ENCODE measurements around the gene METTL22. TPM values are rescaled to one million over a fixed set of nuclear protein-coding genes. Genes with fewer than 3 reads are reported as not detected.

METTL22 gene
- total RNA-seq, 1 donor from 2014 or later: 87.9 TPM

- Mint-ChIP-seq H3K27me3 (ENCODE audit: unreplicated experiment) (peaks cover 6% of the 10 kb centered on the region), H3K9me3 (ENCODE audit: unreplicated experiment) (peaks cover 15% of the 10 kb centered on the region), H3K4me1 (ENCODE audit: low read depth, unreplicated experiment) (no peaks in the 10 kb centered on the region), H3K4me3 (ENCODE audit: unreplicated experiment) (no peak overlapping the region), H3K27ac (ENCODE audit: unreplicated experiment) (no peak overlapping the region), H3K36me3 (ENCODE audit: unreplicated experiment) (no peaks in the 10 kb centered on the region)
- no peak for DNase-seq
- TF ChIP-seq CTCF (IDR thresholded peaks at IDR 0.05; ENCODE audit: partially characterized antibody, unreplicated experiment): no peak
Measured at GRCh38 chr16:8591451-8591850, 30.0 kb upstream of the METTL22 start.

DNA sequence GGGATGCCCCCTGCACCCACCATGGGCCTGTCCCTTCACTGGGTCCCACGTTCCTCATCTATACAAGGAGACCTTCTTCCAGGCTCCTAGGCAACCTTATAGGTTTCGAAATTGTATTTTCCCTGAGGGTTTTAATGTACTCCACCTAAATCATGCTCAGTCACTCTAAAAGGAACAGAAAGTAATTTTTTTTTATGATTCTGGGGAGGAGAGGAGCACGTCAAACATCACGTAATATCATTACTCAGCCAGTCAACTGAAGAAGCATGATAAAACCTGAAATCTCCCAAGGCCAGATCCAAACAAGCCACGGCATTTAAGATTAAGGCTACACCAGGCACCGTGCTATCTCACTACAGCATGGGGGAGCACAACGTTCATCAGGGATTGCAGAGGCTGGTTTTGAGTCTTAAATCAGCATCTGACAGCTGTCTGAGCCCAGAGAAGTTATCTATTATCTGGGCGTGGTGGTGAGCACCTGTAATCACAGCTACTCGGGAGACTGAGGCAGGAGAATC, 27.3 kb upstream of the METTL22 start:
- no peak for TF ChIP-seq CTCF (IDR thresholded peaks at IDR 0.05; ENCODE audit: partially characterized antibody, unreplicated experiment)
- Mint-ChIP-seq H3K27me3 (ENCODE audit: unreplicated experiment) (peaks cover 3% of the 10 kb centered on the region), H3K27ac (ENCODE audit: unreplicated experiment) (no peak overlapping the region), H3K36me3 (ENCODE audit: unreplicated experiment) (peaks cover 4% of the 10 kb centered on the region), H3K9me3 (ENCODE audit: unreplicated experiment) (peaks cover 8% of the 10 kb centered on the region), H3K4me1 (ENCODE audit: low read depth, unreplicated experiment) (no peaks in the 10 kb centered on the region), H3K4me3 (ENCODE audit: unreplicated experiment) (no peak overlapping the region)
- DNase-seq: no peak

- H3K27me3 Mint-ChIP-seq (ENCODE audit: unreplicated experiment): peaks cover 2% of the 10 kb centered on the region
Measured at GRCh38 chr16:8595783-8596182, 25.7 kb upstream of the METTL22 start.

DNA sequence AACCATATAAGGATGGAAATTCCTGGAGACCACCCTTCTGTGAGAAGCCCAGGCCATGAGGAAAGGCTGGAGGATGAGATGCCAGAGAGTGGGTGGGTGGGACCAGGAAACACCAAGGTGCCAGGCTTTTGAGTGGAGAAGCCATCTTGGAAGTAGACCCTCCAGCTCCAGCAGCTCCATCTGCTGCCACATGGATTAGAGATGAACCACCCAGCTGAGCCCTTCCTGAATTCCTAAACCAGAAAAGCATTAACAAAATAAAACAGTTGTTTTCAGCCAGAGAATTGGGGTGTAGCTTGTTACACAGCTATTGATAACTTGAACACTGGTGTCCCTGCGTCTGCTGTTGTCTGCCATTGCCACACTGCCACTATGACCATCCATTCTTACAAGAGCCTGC, 24.9 kb upstream of the METTL22 start:
- DNase-seq: no peak
- no peak overlapping the region for H3K4me3 Mint-ChIP-seq (ENCODE audit: unreplicated experiment)
- no peak overlapping the region for H3K27ac Mint-ChIP-seq (ENCODE audit: unreplicated experiment)
- peaks cover 2% of the 10 kb centered on the region for H3K27me3 Mint-ChIP-seq (ENCODE audit: unreplicated experiment)
- TF ChIP-seq CTCF (IDR thresholded peaks at IDR 0.05; ENCODE audit: partially characterized antibody, unreplicated experiment): no peak
- H3K4me1 Mint-ChIP-seq (ENCODE audit: low read depth, unreplicated experiment): no peaks in the 10 kb centered on the region
- peaks cover 4% of the 10 kb centered on the region for H3K36me3 Mint-ChIP-seq (ENCODE audit: unreplicated experiment)
- peaks cover 8% of the 10 kb centered on the region for H3K9me3 Mint-ChIP-seq (ENCODE audit: unreplicated experiment)

More at GRCh38 chr16:8595783-8596182, 25.7 kb upstream of the METTL22 start:
- peaks cover 8% of the 10 kb centered on the region for H3K9me3 Mint-ChIP-seq (ENCODE audit: unreplicated experiment)
- no peaks in the 10 kb centered on the region for H3K4me1 Mint-ChIP-seq (ENCODE audit: low read depth, unreplicated experiment)
- TF ChIP-seq CTCF (IDR thresholded peaks at IDR 0.05; ENCODE audit: partially characterized antibody, unreplicated experiment): no peak
- H3K27ac Mint-ChIP-seq (ENCODE audit: unreplicated experiment): no peak overlapping the region
- H3K36me3 Mint-ChIP-seq (ENCODE audit: unreplicated experiment): peaks cover 4% of the 10 kb centered on the region
- DNase-seq: no peak
- H3K4me3 Mint-ChIP-seq (ENCODE audit: unreplicated experiment): no peak overlapping the region

DNA sequence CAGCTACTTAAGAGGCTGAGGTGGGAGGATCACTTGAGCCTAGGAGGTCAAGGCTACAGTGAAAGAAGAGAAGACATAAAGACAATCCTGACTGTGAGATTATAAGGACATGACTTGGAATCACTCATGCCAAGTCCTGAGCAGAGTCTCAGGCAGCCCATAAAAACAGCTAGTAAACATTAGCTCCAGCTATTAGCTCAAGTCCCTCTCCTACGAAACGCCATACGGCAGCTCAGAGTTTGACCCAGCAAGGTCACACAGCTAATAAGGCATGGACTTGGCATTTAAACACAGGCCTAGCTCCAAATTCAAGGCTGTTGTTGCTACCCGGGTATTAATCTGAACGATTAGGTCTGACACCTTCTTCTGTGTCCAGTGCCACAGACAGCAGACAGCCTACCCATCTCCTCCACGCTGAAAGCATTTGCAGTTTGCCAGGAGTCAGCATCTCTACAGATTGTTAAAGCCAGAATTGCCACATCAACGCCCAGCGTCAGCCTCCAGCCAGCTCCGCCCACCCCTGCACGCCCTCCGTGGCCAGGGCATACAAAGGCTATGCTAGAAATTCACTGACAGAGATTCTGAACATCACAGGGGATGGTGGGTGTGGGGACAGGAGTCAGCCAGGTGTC, 21.2 kb upstream of the METTL22 start:
- H3K27ac Mint-ChIP-seq (ENCODE audit: unreplicated experiment): no peak overlapping the region
- H3K4me1 Mint-ChIP-seq (ENCODE audit: low read depth, unreplicated experiment): no peaks in the 10 kb centered on the region
- H3K9me3 Mint-ChIP-seq (ENCODE audit: unreplicated experiment): peaks cover 4% of the 10 kb centered on the region
- H3K27me3 Mint-ChIP-seq (ENCODE audit: unreplicated experiment): peaks cover 4% of the 10 kb centered on the region
- H3K36me3 Mint-ChIP-seq (ENCODE audit: unreplicated experiment): peaks cover 4% of the 10 kb centered on the region
- no peak overlapping the region for H3K4me3 Mint-ChIP-seq (ENCODE audit: unreplicated experiment)
- TF ChIP-seq CTCF (IDR thresholded peaks at IDR 0.05; ENCODE audit: partially characterized antibody, unreplicated experiment): no peak
- DNase-seq: no peak
